ENCODE results near the gene MSRB3.
"Not testable (repeated sequence)": the region's sequence is repeated elsewhere in the genome, so short reads cannot be mapped to it uniquely, and the experiment has no call there.

Gene MSRB3

GRCh38 chr12:65457341-65457740 is 178.9 kb downstream of the MSRB3 start:
- not testable (repeated sequence) for DNase-seq (ENCODE audit: low read depth in 3 of 3)

DNA sequence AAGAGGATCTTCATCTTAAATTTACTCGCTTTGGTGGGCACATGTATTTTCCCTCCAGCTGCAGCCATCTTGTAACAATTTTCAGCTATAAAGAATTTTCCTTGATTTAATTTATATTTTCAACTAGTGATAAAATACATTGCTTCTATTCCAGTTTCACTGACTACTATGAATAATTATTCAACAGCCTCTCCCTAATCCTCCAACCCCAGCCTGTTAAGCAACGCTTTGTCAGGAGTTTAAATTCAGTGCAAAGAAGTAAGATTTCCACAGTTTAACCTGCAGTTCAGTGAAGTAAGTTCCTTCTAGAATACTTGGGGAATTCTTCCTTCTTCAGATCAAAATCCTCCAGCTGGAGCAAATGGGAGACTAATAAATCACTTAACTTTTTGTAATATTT is 180.2 kb downstream of the MSRB3 start:
- no peak for DNase-seq (ENCODE audit: low read depth in 3 of 3)

- DNase-seq (ENCODE audit: low read depth in 3 of 3): no peak
Observed at GRCh38 chr12:65459545-65459944, 181.1 kb downstream of the MSRB3 start.

GRCh38 chr12:65460063-65460462 is 181.6 kb downstream of the MSRB3 start:
- no peak for DNase-seq (ENCODE audit: low read depth in 3 of 3)

GRCh38 chr12:65461017-65461416 is 182.5 kb downstream of the MSRB3 start:
- DNase-seq (ENCODE audit: low read depth in 3 of 3): no peak

- DNase-seq (ENCODE audit: low read depth in 3 of 3): no peak
Observed at GRCh38 chr12:65462484-65462883, 184.0 kb downstream of the MSRB3 start.

GRCh38 chr12:65463082-65463481 is 184.6 kb downstream of the MSRB3 start:
- DNase-seq (ENCODE audit: low read depth in 3 of 3): no peak

DNA sequence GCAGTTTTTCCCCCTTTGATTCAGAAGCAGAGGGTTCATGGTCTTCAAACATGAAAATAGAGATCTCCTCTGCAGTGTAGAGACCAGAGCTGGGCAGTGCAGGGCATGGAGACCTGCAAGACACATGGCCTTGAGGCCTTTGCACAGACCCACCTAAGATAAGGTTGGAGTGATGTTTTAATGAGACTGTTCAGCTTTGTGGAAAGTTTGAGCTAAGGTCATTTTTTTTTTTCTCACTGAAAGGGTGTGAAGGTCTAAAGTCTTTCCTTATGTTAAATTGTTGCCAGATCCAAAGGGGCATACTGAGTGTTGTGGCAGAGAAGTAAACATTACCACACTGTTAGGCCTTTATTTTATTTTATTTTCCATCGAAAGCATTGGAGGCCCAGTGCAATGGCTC is 185.1 kb downstream of the MSRB3 start:
- no peak for DNase-seq (ENCODE audit: low read depth in 3 of 3)

GRCh38 chr12:65464930-65465329 is 186.4 kb downstream of the MSRB3 start:
- no peak for DNase-seq (ENCODE audit: low read depth in 3 of 3)

DNA sequence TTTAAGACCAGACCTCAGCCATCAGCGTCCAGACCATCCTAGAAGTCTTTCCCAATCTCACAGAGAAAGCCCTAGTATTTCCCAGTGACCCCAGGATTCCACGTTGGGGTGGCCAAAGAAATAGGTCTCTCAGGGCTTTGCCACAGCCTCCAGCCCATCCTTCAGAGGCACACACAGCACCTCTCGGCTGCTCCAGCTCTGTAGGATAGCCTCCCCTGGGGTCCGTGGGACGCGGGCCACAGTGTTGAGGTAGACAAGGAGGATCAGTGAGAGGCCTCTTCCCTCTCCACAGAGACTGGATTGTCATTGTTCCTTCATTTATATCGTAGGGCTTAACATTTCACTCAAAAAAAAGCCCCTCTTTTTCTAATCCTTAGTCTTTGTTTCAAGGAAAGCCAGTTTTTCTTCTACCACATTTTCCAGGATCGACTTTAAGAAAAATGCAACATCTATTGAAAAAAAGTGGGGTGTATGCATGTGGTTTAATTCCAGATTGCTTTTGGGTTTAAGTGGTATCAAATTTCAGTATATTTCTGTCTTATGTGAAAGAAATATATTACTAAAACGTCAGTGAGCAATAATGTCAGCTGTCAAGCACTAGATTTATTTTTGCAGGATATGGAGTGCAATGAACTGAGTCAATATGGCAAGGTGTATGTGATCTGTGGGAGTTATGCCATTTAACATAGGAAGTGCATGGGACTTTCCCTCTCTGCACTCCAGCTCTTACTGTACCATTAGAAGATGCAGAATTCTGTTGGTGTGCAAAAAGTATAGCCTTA is 187.5 kb downstream of the MSRB3 start:
- no peak for DNase-seq (ENCODE audit: low read depth in 3 of 3)

DNA sequence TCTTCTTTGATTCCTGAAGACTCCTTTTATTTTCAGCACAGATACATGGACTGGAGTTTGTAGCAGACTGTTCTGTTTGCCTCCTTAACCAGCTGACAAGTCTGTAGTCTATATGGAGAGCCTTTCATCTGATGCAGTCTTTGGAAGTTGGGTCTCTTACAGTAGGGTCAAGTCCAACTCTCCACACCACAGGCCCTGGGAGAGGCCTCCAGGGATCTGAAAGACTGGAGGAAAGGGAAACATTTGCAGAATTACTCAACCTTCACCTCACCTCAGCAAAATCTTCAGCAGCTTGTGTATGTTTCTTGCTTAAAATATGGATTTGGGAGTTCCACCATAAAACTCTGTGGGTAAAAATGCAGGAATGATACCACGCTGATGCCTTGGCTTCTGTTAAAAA is 188.4 kb downstream of the MSRB3 start:
- no peak for DNase-seq (ENCODE audit: low read depth in 3 of 3)

DNA sequence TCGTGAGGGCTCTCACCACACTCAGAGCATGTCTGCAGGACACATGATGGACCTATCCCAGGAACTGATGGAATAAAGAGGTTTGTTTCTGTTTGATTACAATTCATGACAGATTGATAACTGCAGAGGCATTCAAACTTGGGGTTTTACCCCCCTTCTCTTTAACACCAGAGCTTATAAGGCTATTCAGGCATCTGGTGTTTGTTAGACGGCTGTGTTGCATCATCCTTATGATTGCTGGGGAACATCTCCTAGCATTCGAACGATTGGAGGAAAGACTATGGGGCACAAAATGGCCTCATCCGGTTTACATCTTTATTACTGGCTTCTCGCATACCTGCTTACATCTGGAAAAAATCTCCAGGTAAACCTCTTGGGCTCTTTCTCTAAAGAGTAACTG is 191.8 kb downstream of the MSRB3 start:
- DNase-seq (ENCODE audit: low read depth in 3 of 3): no peak

- no peak for DNase-seq (ENCODE audit: low read depth in 3 of 3)
Observed at GRCh38 chr12:65472079-65472478, 193.6 kb downstream of the MSRB3 start.

- DNase-seq (ENCODE audit: low read depth in 3 of 3): no peak
Observed at GRCh38 chr12:65474831-65475230, 196.3 kb downstream of the MSRB3 start.

- DNase-seq (ENCODE audit: low read depth in 3 of 3): no peak
Observed at GRCh38 chr12:65477721-65478120, 199.2 kb downstream of the MSRB3 start.

GRCh38 chr12:65483891-65484516 is 205.5 kb downstream of the MSRB3 start:
- not testable (repeated sequence) for DNase-seq (ENCODE audit: low read depth in 3 of 3)

GRCh38 chr12:65488197-65488596 is 209.7 kb downstream of the MSRB3 start:
- DNase-seq (ENCODE audit: low read depth in 3 of 3): no peak

- DNase-seq (ENCODE audit: low read depth in 3 of 3): no peak
Observed at GRCh38 chr12:65490250-65490649, 211.8 kb downstream of the MSRB3 start.

DNA sequence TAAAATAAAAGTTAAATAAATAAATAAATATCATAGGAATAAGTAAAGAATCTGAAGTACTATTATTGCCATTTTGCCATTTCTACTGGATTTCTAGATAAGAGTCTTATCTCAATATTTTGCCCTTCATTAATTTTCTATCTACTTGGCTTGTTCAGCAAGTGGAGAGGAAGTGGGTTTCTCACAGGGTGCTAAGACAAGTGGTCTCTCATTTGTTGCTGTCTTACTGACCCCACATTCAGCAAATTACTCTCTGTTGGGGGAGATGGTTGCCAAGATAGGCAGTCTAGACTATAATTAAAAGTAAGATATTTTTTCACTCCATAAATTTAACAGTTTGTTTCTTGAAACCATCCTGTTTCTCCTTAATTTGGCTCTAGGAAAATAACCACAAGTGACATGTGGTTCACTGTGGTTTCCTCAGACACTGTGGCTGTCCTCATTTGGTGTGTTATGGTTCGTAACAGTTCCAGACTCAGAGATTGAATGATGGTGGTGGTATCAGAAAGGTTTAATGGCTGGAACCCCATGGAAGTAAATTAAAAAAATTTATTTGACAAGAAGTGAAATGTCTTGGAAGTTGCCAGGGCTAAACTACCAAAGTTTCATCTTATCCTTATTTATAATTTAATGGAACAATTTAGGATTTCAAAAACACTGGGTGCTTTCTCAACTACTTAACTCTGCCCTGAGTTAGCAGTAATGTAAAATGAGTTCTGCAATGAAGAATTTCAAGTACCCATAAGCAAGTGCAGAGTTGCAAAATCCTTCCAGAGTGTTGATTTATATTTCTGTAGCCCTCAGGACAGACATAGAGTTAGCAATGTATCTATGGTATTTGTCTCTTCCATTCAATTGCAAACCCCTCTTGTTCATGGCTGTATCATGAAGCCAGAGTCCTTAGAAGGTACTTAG is 214.8 kb downstream of the MSRB3 start:
- DNase-seq (ENCODE audit: low read depth in 3 of 3): no peak

DNA sequence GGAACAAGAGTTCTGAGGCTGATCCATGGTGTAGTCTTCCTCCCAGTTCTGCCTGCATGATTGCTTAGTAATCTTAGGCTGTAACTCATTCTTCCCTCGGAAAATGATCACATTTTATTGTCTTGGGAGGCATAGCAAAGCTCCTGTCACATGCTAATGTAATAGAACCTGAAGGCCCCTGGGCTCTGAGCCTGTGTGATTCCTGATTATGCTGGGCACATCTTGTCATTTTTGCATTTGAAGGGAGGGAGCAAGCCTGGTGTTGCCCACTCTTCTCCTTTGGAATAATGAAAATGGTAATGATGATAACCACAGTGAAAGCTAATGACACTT is 215.4 kb downstream of the MSRB3 start:
- DNase-seq (ENCODE audit: low read depth in 3 of 3): no peak

GRCh38 chr12:65494537-65494936 is 216.1 kb downstream of the MSRB3 start:
- DNase-seq (ENCODE audit: low read depth in 3 of 3): no peak

- DNase-seq (ENCODE audit: low read depth in 3 of 3): no peak
Observed at GRCh38 chr12:65495233-65495632, 216.8 kb downstream of the MSRB3 start.

DNA sequence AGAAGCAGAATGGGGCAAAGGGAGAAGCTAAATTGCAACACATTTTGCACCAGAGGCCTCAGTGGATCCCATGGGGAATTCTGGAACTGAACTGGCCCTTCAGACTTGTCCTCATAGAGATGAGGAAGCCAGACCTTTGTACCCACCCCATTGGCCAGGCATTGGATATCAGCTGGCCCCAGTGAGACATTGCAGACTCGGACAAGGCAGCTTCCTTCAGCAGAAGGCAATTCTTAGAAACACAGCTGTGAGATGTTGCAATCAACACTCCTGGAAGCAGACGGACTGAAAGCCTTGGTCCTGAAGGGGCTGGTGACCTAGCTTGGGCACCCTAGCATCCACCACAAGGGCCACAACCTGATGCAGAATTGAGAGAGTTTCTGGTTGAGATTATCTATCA is 218.1 kb downstream of the MSRB3 start:
- DNase-seq (ENCODE audit: low read depth in 3 of 3): no peak

Data from stimulated activated CD4-positive, alpha-beta T cell treated with anti-CD3 and anti-CD28 coated beads, TNF-alpha, amount 100 ng/mL, for 4 hours (primary cell).